ENCODE data around the gene RABIF. TPM values are rescaled to one million over a fixed set of nuclear protein-coding genes. Genes with fewer than 3 reads are reported as not detected.

Gene RABIF
- total RNA-seq, 1 donor from 2014 or later: 4.6 TPM

DNA sequence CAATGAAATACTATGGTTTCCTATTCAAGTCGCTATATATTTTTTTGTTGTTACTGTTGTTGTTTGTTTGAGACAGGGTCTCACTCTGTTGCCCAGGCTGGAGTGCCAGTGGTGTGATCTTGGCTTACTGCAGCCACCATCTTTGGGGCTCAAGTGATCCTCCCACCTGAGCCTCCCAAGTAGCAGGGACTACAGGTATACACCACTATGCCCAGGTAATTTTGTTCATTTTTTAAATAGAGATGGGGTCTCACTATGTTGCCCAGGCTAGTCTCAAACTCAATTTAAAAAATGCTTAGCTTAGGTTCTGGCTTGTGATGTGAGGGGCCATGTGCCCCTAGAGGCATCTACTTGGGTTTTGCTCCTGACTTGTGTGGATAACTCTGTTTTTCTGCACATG is 9.8 kb downstream of the RABIF start:
- DNase-seq (ENCODE audit: low spot score) (no peak), ATAC-seq (no peak)

DNA sequence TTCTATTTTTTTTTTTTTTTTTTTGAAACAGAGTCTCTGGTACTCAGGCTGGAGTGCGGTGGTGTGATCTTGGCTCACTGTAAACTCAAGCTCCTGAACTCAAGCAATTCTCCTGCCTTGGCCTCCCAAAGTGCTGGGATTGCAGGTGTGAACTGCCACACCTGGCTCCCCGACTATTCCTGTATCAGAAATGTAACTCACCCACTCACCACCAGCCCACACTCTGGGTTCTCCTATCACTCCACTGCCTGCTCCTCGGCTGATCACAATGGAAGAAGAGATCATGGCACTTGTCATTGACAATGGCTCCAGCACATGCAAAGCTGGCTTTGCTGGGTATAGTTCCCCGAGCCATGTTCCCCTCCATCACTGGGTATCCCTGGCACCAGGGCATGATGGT is 15.9 kb downstream of the RABIF start:
- no peak for DNase-seq (ENCODE audit: low spot score)

DNA sequence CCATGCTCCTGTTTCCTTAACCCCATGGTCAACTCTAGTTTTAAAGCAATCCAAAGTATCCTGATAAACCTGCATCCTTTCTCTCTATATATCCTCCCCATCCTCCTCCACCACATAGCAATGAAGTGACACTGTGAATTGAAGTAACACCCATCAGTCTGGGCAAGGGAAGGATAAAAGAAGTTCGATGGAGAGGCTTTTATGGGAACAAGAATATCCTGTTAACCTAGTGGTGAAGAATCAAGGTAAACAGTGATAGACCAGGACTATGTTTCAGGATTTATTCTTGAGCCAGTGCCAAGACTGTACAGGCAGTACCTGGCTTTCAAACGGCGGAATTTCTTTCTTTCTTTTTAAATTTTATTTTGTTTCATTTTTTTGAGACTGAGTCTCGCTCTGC is 17.6 kb downstream of the RABIF start:
- ATAC-seq (no peak), DNase-seq (ENCODE audit: low spot score) (no peak)

More for the DNA sequence above, 15.9 kb downstream of the RABIF start:
- ATAC-seq: no peak

DNA sequence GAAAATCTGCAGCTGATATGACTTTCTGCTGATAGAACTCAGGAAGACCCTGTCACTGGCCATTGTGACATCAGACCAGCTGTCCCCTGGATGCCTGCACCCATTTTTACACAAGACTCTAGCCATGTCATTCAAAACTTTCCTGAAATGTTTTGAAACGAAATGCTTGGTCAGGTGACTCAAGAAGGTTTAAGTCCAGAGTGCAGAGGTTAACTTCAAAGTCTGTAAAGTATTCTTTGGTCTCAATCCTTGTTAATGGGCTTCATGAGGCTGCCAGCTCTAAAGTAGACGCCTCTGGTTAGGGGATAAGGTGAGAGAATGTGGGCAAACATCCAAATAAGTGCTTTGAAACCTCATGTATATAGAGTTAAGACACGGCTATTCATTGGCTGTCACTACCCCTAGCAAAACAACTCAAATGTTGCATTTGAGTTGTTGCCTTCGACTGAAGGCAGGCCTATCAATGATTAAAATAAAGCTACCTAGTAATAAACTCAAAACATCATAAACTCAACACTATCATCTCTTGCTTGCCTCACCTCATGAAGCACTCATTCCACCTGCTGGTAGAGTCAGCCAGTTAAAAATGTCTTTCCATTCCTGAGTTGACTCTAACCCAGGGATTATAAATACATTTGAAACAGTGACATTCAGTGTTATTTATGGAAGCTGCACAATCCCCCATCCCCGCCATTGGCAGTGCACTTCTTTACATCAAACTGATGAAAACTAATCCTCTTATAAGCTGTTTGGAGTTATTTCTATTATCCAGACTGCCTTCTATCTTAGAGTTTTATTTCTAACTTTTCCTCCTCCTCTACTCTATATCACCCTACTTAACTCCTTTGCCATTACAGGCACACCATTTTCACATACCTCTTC is 26.0 kb downstream of the RABIF start:
- ATAC-seq (peak; percentile 9), DNase-seq (ENCODE audit: low spot score) (no peak)

DNA sequence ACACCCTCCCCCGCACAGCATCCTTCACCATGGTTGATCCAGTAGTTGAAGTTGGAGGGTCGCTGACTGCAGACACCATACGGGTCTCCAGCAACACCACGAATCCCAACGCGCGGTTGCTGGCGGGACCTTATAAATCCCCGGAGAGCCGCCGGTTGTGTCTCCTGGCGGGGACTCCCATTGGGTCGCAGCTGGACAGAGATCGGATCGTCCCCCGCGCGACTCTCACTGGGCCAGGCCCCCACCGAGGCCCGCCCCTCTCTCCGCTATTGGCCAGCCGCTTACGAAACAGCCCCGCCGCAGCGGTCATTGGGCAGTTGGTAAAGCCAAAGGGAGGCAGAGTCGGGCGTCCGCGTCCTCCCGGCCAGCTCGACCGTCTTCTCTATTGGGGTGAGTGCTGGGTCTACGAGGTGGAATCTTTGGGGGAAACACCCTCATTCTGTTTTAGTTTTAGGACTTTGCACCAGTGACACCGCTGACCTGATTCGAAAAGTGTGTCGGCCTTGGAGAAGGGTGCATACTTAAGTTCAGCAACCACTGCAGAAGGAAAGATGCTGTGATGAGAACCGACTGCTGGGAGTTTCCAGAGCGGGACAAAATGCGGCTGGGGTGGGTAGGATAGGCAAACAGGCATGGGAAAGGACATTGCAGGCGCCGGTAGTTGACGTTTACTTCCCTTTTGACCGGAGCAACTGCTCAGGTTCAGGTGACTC is 27.4 kb downstream of the RABIF start:
- ATAC-seq: peak; percentile 89
- peak; percentile 96 for DNase-seq (ENCODE audit: low spot score)

DNA sequence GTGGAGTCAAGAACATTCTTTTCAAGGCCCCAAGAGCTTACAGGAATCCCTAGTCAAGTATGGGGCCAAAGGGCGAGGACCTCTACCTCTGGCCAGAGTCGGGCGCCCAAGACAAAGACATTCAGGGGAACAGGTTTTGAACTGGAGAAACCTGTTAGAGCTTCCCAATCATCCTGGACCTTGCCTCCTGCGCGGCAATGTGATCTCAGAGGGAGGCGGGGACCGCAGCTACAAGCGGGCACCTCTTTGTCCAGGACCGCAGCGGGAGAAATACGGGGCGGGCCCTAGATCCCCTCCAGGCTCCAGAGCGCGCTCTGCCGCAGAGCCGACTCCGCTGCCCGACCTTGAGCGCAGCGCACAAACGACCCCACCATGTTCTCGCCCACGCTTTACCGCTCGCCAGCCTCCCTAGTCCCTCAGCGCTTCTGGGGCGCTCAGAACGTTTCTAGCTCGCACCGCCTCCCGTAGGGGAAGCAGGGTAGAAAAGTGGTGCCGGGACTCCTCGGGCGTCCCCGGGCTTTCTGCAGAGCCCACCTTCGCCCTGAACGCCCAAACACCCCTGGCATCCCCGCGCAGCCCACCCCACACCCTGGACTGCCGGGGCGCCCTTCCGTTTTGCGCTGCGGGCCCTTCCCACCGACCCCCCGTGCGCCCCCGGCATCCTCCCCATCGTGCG is 28.1 kb downstream of the RABIF start:
- ATAC-seq (peak; percentile 85), DNase-seq (ENCODE audit: low spot score) (peak; percentile 91)

DNA sequence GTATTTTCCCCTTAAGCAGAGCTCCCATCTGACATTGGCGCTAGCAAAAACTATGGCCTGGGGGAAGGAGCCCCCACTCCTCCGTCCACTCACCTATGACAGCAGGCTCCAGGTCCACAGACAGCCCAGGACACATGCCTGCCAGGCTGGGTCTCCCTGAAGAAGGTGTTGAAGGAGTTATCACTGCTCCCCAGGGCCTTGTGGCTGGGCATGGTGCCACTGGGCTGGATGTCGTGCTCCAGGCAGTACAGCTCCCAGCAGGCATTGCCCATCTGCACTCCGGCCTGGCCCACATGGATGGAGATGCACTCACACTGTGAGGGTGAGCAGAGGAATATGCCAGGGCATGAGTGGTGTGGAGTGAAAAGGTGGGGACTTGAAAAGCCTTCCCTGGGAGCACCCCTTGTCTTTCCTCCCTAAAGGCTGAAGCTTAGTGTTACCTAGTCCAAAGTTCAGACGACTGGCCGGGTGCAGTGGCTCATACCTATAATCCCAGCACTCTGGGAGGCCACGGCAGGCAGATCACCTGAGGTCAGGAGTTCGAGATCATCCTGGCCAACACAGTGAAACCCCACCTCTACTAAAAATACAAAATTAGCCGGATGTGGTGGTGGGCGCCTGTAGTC is 30.0 kb downstream of the RABIF start:
- DNase-seq (ENCODE audit: low spot score) (no peak), ATAC-seq (no peak)

DNA sequence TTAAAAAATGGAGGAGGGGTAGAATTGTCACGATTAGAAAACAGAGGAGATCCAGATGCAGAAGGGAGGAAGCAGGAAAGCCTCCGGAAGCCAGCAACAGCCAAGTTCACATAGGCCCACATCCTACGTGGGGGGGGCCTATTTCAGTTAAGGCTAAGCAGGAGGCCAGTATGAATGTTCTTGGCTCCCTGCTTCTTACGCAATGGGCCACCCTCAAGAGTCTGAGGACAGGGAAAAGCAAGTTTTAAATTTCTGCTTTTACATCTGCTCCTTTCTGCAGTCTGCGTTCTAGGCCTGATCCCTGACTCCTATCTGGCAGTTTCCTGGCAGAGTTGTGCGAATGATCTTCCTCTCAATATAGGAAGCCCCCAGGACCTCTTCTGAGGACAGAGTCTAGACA is 30.6 kb downstream of the RABIF start:
- DNase-seq (ENCODE audit: low spot score) (no peak), ATAC-seq (no peak)

DNA sequence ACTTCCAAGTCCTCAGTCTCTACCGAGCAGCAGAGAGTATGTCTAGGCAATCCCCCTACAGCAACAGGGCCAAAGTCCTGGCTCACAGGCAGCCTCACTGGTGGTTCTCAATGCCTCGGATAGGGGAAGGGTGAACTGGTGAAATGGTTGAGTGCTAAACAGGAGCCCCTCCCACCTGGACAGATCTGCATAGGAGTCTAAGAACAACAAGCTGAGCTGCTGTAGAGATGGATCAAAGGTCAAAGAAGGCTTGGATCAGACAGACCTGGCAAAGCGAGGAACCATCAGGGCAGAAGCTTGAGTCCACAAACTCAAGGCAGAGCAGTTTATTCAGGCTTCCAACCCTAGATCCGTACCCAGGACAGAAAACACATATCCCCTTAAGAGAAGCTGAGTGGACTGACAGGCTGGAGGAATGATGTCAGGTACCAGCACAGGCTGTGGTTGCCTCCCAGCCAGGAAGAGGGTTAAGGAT is 31.8 kb downstream of the RABIF start:
- DNase-seq (ENCODE audit: low spot score) (no peak), ATAC-seq (peak; percentile 25)

DNA sequence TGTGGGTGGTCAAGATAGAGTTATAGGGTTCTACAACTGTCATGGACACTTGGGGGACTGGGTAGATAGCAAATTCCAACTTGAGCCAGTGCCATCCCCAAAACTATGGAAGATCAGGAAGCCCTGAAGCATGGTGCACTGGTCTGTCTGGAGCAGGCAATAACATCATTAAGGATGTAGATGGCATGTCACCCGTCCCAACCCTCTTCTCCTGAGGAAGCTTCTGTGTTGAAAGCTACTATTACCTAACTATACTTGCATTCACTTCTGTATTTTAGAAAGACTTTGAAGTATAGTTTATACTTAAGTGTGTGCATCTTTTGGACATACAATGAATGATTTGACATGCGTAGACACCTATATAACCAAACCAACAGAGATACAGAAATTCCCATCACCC is 32.9 kb downstream of the RABIF start:
- ATAC-seq: no peak
- no peak for DNase-seq (ENCODE audit: low spot score)

DNA sequence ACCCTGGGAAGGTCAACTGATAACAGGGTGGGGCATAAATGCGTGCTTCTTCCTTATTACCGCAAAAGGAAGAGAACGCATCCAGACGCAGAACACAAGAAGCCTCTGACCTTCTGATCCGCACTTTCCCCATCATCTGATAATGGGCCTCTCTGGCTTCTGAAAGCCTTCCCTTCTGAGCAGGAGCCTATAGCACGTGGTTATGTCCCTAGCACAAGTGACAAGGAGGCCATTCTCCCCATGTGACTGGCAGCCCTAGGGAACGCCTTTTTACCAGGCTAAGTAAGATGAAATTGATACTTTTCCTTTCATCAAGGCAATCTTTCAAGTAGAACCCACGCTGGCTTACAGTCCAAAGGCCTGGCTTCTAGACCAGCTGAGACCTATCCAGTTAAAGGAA is 34.2 kb downstream of the RABIF start:
- no peak for DNase-seq (ENCODE audit: low spot score)
- ATAC-seq: no peak

DNA sequence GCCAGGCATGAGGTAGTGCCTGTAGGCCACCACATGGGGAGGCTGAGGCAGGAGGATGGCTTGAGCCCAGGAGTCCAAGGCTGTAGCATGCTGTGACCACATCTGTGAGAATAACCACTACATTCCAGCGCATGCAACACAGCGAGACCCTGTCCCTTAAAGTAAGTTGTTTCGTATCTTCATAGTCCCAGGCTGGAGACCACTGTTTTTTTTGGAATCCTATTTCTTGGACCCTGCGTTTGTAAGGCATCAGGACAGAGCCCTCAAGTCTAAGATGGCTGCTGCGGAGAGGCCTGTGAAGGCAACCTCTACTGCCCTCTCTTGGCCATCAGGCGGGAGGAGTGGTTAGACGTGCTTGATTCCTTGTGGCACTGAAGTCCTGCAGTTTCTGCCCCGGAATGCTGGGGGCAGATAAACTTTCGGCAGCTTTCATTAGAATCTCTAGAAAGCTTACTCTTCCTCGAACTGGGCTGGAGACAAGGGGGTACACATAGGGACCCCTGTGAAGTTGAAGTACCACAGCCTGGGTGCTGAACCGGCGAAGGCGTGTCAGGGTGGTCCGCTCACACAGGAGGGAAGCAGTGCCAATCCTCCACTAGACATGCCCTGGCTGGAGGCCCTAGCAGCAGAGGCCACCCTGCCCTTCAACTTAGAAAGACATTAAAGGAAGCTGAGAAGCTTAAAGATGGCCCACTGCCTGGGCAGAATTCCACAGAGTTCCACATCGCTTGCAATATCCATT is 36.6 kb downstream of the RABIF start:
- DNase-seq (ENCODE audit: low spot score): no peak
- no peak for ATAC-seq

DNA sequence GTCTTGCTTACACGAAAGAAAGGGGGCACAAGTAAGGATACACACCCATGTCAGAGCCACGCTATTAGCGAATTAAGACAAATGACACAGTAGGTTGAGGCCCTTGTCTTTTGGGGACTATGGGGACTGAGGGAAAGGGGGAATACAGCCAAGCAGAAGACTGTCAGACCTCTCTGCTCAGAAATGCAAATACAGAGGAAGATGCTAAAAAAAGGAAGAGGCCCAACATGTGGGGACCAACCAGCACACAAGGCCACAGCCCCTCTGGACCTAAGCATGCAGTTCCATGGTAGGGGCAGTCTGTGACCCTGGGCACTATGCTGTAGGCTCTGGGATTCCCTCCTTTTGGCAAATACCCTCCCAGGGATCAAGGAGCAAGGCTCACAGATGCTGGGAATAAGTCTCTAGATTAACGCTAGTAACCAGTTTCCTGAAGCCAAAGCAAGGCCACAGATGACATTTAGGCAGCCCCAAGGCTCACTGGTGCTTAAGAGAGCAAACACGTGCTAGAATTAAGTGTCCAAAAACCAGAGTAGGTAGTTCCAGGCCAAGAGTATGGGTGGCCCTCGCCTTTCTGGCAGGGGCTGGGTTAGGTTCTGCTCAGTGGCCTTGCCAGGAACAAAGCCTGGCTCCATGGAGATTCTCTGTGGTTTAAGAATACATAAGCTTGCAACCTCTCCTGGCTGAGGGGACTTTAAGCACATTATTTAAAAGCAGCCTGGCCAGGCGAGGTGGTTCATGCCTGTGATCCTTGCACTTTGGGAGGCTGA is 38.2 kb downstream of the RABIF start:
- ATAC-seq: no peak

DNA sequence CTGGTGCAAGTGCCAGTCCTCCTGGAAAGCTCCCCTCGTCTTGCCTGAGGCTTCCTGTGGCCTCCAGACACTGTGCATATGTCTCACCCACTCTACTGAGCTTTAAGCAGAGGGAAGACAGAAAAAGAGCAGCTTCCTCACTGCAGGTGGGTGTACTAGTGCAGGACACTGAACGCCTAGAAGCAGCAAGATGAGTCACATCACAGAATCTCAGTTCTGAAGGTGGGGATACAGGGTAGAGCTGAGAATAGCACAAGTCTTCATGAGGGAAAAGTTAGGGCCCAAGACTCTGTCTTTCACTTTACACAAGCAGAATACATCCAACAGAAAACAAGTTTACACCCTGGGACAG is 40.8 kb downstream of the RABIF start:
- no peak for DNase-seq (ENCODE audit: low spot score)
- ATAC-seq: peak; percentile 16

More for the DNA sequence above, 38.2 kb downstream of the RABIF start:
- no peak for DNase-seq (ENCODE audit: low spot score)

DNA sequence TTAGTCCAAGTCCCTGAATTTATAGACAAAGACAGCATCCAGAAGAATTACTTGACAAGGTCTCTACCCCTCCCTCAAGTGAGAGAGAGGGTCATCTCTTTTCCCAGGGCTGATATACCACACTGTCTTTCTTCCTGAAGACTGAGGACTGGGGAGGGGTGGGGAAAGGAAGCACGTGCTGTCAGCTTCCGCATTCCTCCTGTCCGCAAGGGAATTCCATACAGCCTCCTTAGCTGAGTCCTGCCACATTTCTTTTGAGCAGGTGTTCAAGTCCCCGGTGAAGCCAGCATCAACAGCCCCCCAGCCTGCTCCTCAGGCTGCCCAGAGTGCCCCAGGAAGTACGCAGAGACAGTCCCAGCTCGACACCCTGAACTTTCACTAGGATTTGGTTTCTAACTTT is 44.0 kb downstream of the RABIF start:
- no peak for ATAC-seq
- DNase-seq (ENCODE audit: low spot score): no peak

DNA sequence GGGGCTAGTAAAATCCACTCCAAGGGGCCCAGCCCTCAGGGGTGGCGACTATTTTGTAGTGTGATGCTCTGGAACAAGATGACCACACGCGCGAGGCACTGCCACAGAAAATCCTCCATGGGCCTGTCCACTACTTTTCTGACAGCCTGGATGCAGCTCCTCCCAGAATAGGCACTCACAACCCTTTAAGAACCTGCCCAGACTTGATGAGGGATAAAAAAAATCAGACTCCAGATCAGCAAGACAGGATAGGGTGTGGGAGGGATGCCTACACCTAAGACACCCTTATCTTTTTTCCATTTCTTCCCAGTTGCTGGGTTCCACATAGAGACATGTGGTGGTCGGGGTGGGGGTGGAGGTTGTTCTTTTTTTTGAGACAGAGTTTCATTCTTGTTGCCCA is 44.7 kb downstream of the RABIF start:
- no peak for DNase-seq (ENCODE audit: low spot score)
- ATAC-seq: no peak

DNA sequence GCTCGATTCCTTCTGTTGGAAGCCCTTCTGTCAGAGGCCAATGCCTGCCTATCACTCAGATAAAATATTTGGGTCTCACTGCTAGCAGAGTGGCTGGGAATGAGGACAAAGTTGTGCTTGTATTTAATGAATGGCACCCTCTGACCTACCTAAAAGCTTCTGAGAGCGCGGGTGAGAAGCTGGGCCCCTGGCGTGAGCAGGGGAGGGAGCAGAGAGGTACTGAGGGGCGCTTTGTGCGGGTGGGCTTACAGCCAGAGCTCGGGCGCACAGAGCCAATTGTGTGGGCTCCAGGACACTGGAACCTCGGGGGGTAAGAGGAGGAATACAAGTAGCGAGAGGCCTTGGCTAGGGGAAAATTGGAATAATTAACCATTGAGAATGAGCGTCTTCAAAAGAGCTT is 45.9 kb downstream of the RABIF start:
- DNase-seq (ENCODE audit: low spot score) (no peak), ATAC-seq (no peak)

DNA sequence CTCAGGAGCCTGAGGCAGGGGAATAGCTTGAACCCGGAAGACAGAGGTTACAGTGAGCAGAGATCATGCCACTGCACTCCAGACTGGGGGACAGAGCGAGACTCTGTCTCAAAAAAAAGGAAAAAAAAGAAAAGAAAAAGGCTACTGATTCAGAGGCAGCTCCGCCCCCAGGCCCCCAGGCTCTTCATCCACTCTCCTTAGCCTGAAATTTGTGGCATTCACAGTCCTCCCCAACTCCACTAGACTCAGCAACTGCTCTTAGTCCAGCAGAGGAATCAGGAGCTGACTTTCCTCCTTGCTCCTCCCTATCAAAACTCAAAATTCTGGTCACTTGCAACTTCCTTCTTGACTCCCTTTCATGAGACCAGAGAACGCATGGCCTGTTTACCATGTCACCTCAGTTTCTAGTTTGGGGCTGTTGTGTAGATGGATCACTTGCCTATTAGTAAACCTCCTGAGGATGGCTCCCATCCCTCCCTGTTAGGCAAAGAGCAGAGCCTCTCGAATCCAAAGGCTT is 51.1 kb downstream of the RABIF start:
- ATAC-seq (no peak), DNase-seq (ENCODE audit: low spot score) (no peak)

DNA sequence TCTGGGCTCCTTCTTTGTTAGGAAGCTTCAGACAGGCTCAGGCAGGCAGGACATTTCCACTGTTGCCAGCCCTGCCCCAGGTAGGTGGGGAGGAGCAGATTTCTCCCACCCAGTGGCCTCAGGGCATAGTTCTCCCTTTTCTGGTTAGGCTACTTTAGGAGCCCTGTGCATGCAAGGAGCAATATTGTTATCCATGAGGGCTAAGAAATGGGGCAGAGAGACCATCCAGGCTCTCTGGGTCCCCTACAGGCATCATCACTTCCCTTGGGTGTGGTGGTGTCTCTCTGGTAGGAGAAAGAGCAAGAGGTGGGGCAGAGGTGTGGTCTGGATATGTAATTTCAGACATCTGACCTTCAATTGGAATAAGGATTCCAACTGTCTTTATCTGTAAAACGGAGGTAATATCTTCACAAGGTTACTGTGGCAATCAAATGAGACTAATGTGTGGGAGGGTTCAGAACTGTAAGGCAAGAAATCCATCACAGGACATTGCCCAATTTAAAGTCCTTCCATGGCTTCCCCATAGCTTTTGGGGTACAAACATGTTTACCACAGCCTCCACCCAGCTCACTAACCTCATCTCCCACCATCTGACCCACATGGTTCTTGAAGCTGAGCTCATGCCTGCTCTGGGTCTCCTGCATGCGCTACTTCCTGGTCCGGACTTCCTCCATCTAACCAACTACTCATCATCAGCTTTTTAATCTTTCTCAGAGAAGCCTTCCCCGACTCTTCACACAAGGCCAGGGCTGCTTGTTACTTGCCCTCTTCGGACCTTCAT is 52.1 kb downstream of the RABIF start:
- DNase-seq (ENCODE audit: low spot score) (no peak), ATAC-seq (no peak)
